Measurements from ENCODE around the gene MYO18B.

MYO18B gene

GRCh38 chr22:25828422-25828821, 86.4 kb downstream of the MYO18B start:
- no peak for DNase-seq

GRCh38 chr22:25829237-25829636, 87.2 kb downstream of the MYO18B start:
- DNase-seq = no peak

GRCh38 chr22:25829808-25830777, 88.1 kb downstream of the MYO18B start:
- DNase-seq = no peak

- DNase-seq = no peak
Observed at GRCh38 chr22:25833091-25833490, 91.1 kb downstream of the MYO18B start.

- no peak for DNase-seq
Observed at GRCh38 chr22:25833676-25834075, 91.7 kb downstream of the MYO18B start.

GRCh38 chr22:25834490-25834889, 92.5 kb downstream of the MYO18B start:
- DNase-seq = no peak

- DNase-seq = no peak
Observed at GRCh38 chr22:25835348-25835747, 93.4 kb downstream of the MYO18B start.

GRCh38 chr22:25837288-25837900, 95.4 kb downstream of the MYO18B start:
- DNase-seq = no peak

- DNase-seq = no peak
Observed at GRCh38 chr22:25838960-25839741, 97.2 kb downstream of the MYO18B start.

- DNase-seq = no peak
Observed at GRCh38 chr22:25839755-25840154, 97.8 kb downstream of the MYO18B start.

GRCh38 chr22:25840167-25840566, 98.2 kb downstream of the MYO18B start:
- no peak for DNase-seq

GRCh38 chr22:25840891-25841290, 98.9 kb downstream of the MYO18B start:
- no peak for DNase-seq

- DNase-seq = no peak
Observed at GRCh38 chr22:25841775-25842174, 99.8 kb downstream of the MYO18B start.

GRCh38 chr22:25843660-25844405, 101.8 kb downstream of the MYO18B start:
- no peak for DNase-seq

- DNase-seq = no peak
Observed at GRCh38 chr22:25844601-25845000, 102.6 kb downstream of the MYO18B start.

GRCh38 chr22:25845985-25846745, 104.2 kb downstream of the MYO18B start:
- no peak for DNase-seq

- no peak for DNase-seq
Observed at GRCh38 chr22:25847451-25847850, 105.5 kb downstream of the MYO18B start.

- no peak for DNase-seq
Observed at GRCh38 chr22:25848954-25849353, 107.0 kb downstream of the MYO18B start.

- no peak for DNase-seq
Observed at GRCh38 chr22:25849522-25849921, 107.5 kb downstream of the MYO18B start.

GRCh38 chr22:25852223-25852622, 110.2 kb downstream of the MYO18B start:
- no peak for DNase-seq

- DNase-seq = no peak
Observed at GRCh38 chr22:25853078-25853477, 111.1 kb downstream of the MYO18B start.

Measured in activated CD4-positive, CD25-positive, alpha-beta regulatory T cell (primary cell).